Gastroesophageal sphincter (tissue), 3 donors: ENCODE data around the gene FGF10.

Experiments
- POLR2A ChIP-seq, 2 donors: fragments of 450-650 bp; IDR thresholded peaks; one replicate each; pipeline ENCODE4 v1.6.1; 2017; ENCODE audit warnings: antibody characterized with exemption in 2 of 2, mild to moderate bottlenecking in 2 of 2, moderate library complexity in 1 of 2
- POLR2AphosphoS5 ChIP-seq: sonication (generic); formaldehyde crosslinking; IDR thresholded peaks from one replicate; pipeline ENCODE4 v1.6.1; 2017; ENCODE audit warnings: antibody characterized with exemption
- TF ChIP-seq, protein P1 (sequence below), 4 experiments: fragments of 200-600 bp in 2 of 4; fragments of 450-650 bp in 2 of 4; sonication (generic) in 1 of 4; IDR thresholded peaks; one replicate each; pipeline ENCODE4 v1.5.1; 2017 to 2019; ENCODE audit warnings: antibody characterized with exemption in 4 of 4, mild to moderate bottlenecking in 2 of 4, moderate library complexity in 2 of 4

DNA sequence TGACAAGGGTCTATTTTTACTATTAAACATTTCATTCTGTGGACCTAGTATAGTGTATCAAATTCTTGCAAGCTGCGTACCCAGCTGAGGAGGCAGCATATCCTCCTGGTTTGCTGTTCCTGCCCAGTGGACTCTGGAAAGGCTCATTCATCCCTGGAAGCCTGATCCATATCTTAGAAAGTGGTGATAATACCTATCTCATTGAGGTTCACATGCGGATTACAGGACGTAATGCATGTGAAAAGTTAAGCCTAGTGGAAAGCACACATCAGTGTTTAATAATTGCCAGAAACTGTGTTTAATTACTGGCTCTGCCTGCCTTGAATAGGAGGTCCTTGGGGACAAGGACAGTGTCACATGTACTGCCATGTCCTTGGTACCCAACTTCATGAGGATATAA, 132.0 kb downstream of the FGF10 start:
- TF ChIP-seq POLR2AphosphoS5 (no peak), POLR2A (IDR thresholded peaks at IDR 0.05) (no peak)
- TF ChIP-seq, protein P1, sequence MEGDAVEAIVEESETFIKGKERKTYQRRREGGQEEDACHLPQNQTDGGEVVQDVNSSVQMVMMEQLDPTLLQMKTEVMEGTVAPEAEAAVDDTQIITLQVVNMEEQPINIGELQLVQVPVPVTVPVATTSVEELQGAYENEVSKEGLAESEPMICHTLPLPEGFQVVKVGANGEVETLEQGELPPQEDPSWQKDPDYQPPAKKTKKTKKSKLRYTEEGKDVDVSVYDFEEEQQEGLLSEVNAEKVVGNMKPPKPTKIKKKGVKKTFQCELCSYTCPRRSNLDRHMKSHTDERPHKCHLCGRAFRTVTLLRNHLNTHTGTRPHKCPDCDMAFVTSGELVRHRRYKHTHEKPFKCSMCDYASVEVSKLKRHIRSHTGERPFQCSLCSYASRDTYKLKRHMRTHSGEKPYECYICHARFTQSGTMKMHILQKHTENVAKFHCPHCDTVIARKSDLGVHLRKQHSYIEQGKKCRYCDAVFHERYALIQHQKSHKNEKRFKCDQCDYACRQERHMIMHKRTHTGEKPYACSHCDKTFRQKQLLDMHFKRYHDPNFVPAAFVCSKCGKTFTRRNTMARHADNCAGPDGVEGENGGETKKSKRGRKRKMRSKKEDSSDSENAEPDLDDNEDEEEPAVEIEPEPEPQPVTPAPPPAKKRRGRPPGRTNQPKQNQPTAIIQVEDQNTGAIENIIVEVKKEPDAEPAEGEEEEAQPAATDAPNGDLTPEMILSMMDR (IDR thresholded peaks at IDR 0.05) = no peak
